ENCODE results near the gene ZNF813.
"Not testable (repeated sequence)": the region's sequence is repeated elsewhere in the genome, so short reads cannot be mapped to it uniquely, and the experiment has no call there.

The ZNF813 gene

DNA sequence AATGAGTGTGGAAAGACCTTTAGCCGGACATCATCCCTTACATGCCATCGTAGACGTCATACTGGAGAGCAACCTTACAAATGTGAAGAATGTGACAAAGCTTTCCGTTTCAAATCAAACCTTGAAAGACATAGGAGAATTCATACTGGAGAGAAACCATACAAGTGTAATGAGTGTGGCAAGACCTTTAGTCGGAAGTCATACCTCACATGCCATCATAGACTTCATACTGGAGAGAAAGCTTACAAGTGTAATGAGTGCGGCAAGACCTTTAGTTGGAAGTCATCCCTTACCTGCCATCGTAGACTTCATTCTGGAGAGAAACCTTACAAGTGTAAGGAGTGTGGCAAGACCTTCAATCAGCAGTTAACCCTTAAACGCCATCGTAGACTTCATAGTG is 11.7 kb upstream of the ZNF813 start:
- Histone ChIP-seq H3K36me3 (ENCODE audit: insufficient read depth, low read length) (peaks cover 28% of the 10 kb centered on the region), H3K27me3 (ENCODE audit: insufficient read depth, low read length, poor library complexity, severe bottlenecking) (no peaks in the 10 kb centered on the region), H3K4me3 (ENCODE audit: low read length, poor library complexity, severe bottlenecking) (no peak overlapping the region), H3K9me2 (replicated peaks; ENCODE audit: low read depth, low read length) (no peaks in the 10 kb centered on the region), H3F3A (ENCODE audit: low read depth) (no peaks in the 10 kb centered on the region), H2AFZ (ENCODE audit: low read length) (no peak overlapping the region), H3K9me3 (ENCODE audit: insufficient read depth, low read depth, low read length) (peaks cover 5% of the 10 kb centered on the region; the same call in 1 of the 2 replicates), H3K79me2 (ENCODE audit: insufficient read depth, low read length) (no peaks in the 10 kb centered on the region), H4K20me1 (ENCODE audit: insufficient read depth, low read length, poor library complexity, severe bottlenecking) (no peaks in the 10 kb centered on the region), H3K4me2 (ENCODE audit: low read depth, low read length, poor library complexity, severe bottlenecking) (no peak overlapping the region), H3K9ac (ENCODE audit: low read depth, low read length, poor library complexity, severe bottlenecking) (no peak overlapping the region), H3K4me1 (ENCODE audit: insufficient read depth, low read length, poor library complexity, severe bottlenecking) (no peaks in the 10 kb centered on the region)
- TF ChIP-seq, protein P1, sequence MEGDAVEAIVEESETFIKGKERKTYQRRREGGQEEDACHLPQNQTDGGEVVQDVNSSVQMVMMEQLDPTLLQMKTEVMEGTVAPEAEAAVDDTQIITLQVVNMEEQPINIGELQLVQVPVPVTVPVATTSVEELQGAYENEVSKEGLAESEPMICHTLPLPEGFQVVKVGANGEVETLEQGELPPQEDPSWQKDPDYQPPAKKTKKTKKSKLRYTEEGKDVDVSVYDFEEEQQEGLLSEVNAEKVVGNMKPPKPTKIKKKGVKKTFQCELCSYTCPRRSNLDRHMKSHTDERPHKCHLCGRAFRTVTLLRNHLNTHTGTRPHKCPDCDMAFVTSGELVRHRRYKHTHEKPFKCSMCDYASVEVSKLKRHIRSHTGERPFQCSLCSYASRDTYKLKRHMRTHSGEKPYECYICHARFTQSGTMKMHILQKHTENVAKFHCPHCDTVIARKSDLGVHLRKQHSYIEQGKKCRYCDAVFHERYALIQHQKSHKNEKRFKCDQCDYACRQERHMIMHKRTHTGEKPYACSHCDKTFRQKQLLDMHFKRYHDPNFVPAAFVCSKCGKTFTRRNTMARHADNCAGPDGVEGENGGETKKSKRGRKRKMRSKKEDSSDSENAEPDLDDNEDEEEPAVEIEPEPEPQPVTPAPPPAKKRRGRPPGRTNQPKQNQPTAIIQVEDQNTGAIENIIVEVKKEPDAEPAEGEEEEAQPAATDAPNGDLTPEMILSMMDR (conservative IDR thresholded peaks at IDR 0.05; ENCODE audit: low read length): no peak
- no peak for TF ChIP-seq EZH2phosphoT487 (IDR thresholded peaks at IDR 0.05; ENCODE audit: borderline replicate concordance)

DNA sequence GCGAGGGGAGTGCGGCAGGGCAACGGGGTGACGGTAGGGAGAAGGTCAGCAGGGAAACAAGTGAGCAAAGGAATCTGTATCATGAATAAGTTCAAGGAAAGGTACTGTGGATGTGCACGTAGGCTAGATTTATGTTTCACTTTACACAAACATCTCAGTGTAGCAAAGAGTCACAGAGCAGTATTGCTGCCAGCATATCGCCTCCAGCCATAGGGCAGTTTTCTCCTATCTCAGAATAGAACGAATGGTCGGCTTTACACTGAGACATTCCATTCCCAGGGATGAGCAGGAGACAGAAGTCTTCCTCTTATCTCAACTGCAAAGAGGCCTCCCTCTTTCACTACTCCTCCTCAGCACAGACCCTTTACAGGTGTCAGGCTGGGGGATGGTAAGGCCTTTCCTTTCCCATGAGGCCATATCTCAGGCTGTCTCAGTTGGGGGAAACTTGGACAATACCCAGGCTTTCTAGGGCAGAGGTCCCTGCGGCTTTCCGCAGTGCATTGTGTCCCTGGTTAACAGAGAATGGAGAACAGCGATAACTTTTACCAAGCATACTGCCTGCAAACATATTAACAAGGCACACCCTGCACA is 7.3 kb upstream of the ZNF813 start:
- H3K79me2 ChIP-seq (ENCODE audit: insufficient read depth, low read length); H3K36me3 ChIP-seq (ENCODE audit: insufficient read depth, low read length); H3F3A ChIP-seq (ENCODE audit: low read depth); H4K20me1 ChIP-seq (ENCODE audit: insufficient read depth, low read length, poor library complexity, severe bottlenecking); H3K4me1 ChIP-seq (ENCODE audit: insufficient read depth, low read length, poor library complexity, severe bottlenecking); H3K9ac ChIP-seq (ENCODE audit: low read depth, low read length, poor library complexity, severe bottlenecking); H3K9me3 ChIP-seq (ENCODE audit: insufficient read depth, low read depth, low read length); H3K27me3 ChIP-seq (ENCODE audit: insufficient read depth, low read length, poor library complexity, severe bottlenecking); H2AFZ ChIP-seq (ENCODE audit: low read length); H3K4me2 ChIP-seq (ENCODE audit: low read depth, low read length, poor library complexity, severe bottlenecking); H3K4me3 ChIP-seq (ENCODE audit: low read length, poor library complexity, severe bottlenecking); H3K9me2 ChIP-seq (replicated peaks; ENCODE audit: low read depth, low read length): not testable (repeated sequence)

GRCh38 chr19:53461866-53462265 is 5.7 kb upstream of the ZNF813 start:
- H4K20me1 ChIP-seq (ENCODE audit: insufficient read depth, low read length, poor library complexity, severe bottlenecking): no peaks in the 10 kb centered on the region
- H3K4me1 ChIP-seq (ENCODE audit: insufficient read depth, low read length, poor library complexity, severe bottlenecking): no peaks in the 10 kb centered on the region
- no peak overlapping the region for H3K4me2 ChIP-seq (ENCODE audit: low read depth, low read length, poor library complexity, severe bottlenecking)
- H3K9me2 ChIP-seq (replicated peaks; ENCODE audit: low read depth, low read length): no peaks in the 10 kb centered on the region
- no peaks in the 10 kb centered on the region for H3K27me3 ChIP-seq (ENCODE audit: insufficient read depth, low read length, poor library complexity, severe bottlenecking)
- H3K9ac ChIP-seq (ENCODE audit: low read depth, low read length, poor library complexity, severe bottlenecking): no peak overlapping the region
- no peaks in the 10 kb centered on the region for H3F3A ChIP-seq (ENCODE audit: low read depth)
- TF ChIP-seq, protein P1 (conservative IDR thresholded peaks at IDR 0.05; ENCODE audit: low read length): no peak
- no peak for TF ChIP-seq EZH2phosphoT487 (IDR thresholded peaks at IDR 0.05; ENCODE audit: borderline replicate concordance)
- H3K79me2 ChIP-seq (ENCODE audit: insufficient read depth, low read length): no peaks in the 10 kb centered on the region
- H2AFZ ChIP-seq (ENCODE audit: low read length): no peak overlapping the region
- no peak overlapping the region for H3K4me3 ChIP-seq (ENCODE audit: low read length, poor library complexity, severe bottlenecking)
- H3K36me3 ChIP-seq (ENCODE audit: insufficient read depth, low read length): no peaks in the 10 kb centered on the region
- no peaks in the 10 kb centered on the region; the same call in 1 of the 2 replicates for H3K9me3 ChIP-seq (ENCODE audit: insufficient read depth, low read depth, low read length)

- no peak for TF ChIP-seq EZH2phosphoT487 (IDR thresholded peaks at IDR 0.05; ENCODE audit: borderline replicate concordance)
- TF ChIP-seq, protein P1 (conservative IDR thresholded peaks at IDR 0.05; ENCODE audit: low read length): no peak
- Histone ChIP-seq H3F3A (ENCODE audit: low read depth) (no peaks in the 10 kb centered on the region), H3K4me3 (ENCODE audit: low read length, poor library complexity, severe bottlenecking) (no peak overlapping the region), H3K36me3 (ENCODE audit: insufficient read depth, low read length) (no peaks in the 10 kb centered on the region), H3K4me2 (ENCODE audit: low read depth, low read length, poor library complexity, severe bottlenecking) (no peak overlapping the region), H3K9me3 (ENCODE audit: insufficient read depth, low read depth, low read length) (no peaks in the 10 kb centered on the region), H3K9ac (ENCODE audit: low read depth, low read length, poor library complexity, severe bottlenecking) (no peak overlapping the region), H3K4me1 (ENCODE audit: insufficient read depth, low read length, poor library complexity, severe bottlenecking) (no peaks in the 10 kb centered on the region), H3K79me2 (ENCODE audit: insufficient read depth, low read length) (peaks cover 2% of the 10 kb centered on the region; the same call in 1 of the 2 replicates), H2AFZ (ENCODE audit: low read length) (no peak overlapping the region), H4K20me1 (ENCODE audit: insufficient read depth, low read length, poor library complexity, severe bottlenecking) (no peaks in the 10 kb centered on the region), H3K27me3 (ENCODE audit: insufficient read depth, low read length, poor library complexity, severe bottlenecking) (no peaks in the 10 kb centered on the region), H3K9me2 (replicated peaks; ENCODE audit: low read depth, low read length) (no peaks in the 10 kb centered on the region)
These were observed 4.7 kb upstream of the ZNF813 start for GRCh38 chr19:53462861-53463260.

Data from Loucy (cell line).